CD4-positive, CD25-positive, alpha-beta regulatory T cell (primary cell): ENCODE data around the gene ZCCHC4. TPM values are rescaled to one million over a fixed set of nuclear protein-coding genes. Genes with fewer than 3 reads are reported as not detected.

Experiments
- ATAC-seq, 2 donors: fragments of 150-1000 bp; cut with Tn5 transposase; one replicate each; pipeline ENCODE4 v1.10.0; 2021; ENCODE audit warnings: low read depth in 2 of 2, moderate number of reproducible peaks in 2 of 2, moderate library complexity in 1 of 2
- DNase-seq, 3 donors: peaks; one replicate each; pipeline versions ENCODE4 v3.0.0 to v3.0.0-alpha.2; 2012 to 2022; ENCODE audit warnings: mixed read lengths in 1 of 3
- H3K27ac ChIP-seq: one replicate; pipeline ENCODE4 v1.7.0; 2013; ENCODE audit warnings: mild to moderate bottlenecking, low read length; ENCODE audit not compliant: insufficient read depth, poor library complexity, severe bottlenecking
- H3K27me3 ChIP-seq: one replicate; pipeline ENCODE4 v1.7.0; 2013; ENCODE audit warnings: low read length; ENCODE audit not compliant: control insufficient read depth, insufficient read depth
- H3K36me3 ChIP-seq: one replicate; pipeline ENCODE4 v1.7.0; 2013; ENCODE audit warnings: mild to moderate bottlenecking, low read length, moderate library complexity; ENCODE audit not compliant: control insufficient read depth, insufficient read depth
- H3K4me1 ChIP-seq: 2 replicates; pipeline ENCODE4 v1.7.0; 2013; ENCODE audit warnings: mild to moderate bottlenecking, low read length; ENCODE audit not compliant: insufficient read depth, control insufficient read depth, poor library complexity, severe bottlenecking
- H3K4me3 ChIP-seq: one replicate; pipeline ENCODE4 v1.7.0; 2013; ENCODE audit warnings: low read depth, mild to moderate bottlenecking, low read length, moderate library complexity
- H3K9me3 ChIP-seq, 2 experiments: 1 replicate in 1 of 2; 2 replicates in 1 of 2; pipeline ENCODE4 v1.7.0; 2013; ENCODE audit warnings: low read length in 2 of 2, mild to moderate bottlenecking in 1 of 2, moderate library complexity in 1 of 2; ENCODE audit not compliant: control insufficient read depth in 2 of 2
- H3K27ac Mint-ChIP-seq, 3 donors: one replicate each; pipeline ENCODE4 v1.8.0; 2020 to 2022; ENCODE audit warnings: mild to moderate bottlenecking in 3 of 3, mixed read lengths in 3 of 3, moderate library complexity in 2 of 3
- H3K27me3 Mint-ChIP-seq: one replicate; pipeline ENCODE4 v1.8.0; 2022; ENCODE audit warnings: mild to moderate bottlenecking, mixed read lengths
- H3K36me3 Mint-ChIP-seq: one replicate; pipeline ENCODE4 v1.8.0; 2020; ENCODE audit warnings: mixed read lengths
- H3K4me1 Mint-ChIP-seq, 4 donors: one replicate each; pipeline ENCODE4 v1.8.0; 2020 to 2022; ENCODE audit warnings: mixed read lengths in 4 of 4, mild to moderate bottlenecking in 1 of 4
- H3K4me3 Mint-ChIP-seq, 4 donors: one replicate each; pipeline ENCODE4 v1.8.0; 2020 to 2022; ENCODE audit warnings: mild to moderate bottlenecking in 4 of 4, mixed read lengths in 4 of 4, moderate library complexity in 3 of 4
- H3K9me3 Mint-ChIP-seq, 7 donors: one replicate each; pipeline ENCODE4 v1.8.0; 2020 to 2022; ENCODE audit warnings: mixed read lengths in 7 of 7, mild to moderate bottlenecking in 3 of 7, moderate library complexity in 2 of 7
- polyA plus RNA-seq, 4 donors: library from polyadenylated mRNA; unstranded; fragments of 300-500 nt; fragmentation: Illumina TruSeq; gene quantifications; one replicate each; pipeline ENCODE4 v1.2.3, GENCODE V29; 2021
- total RNA-seq: library from RNA; stranded (reverse); gene quantifications from one replicate; pipeline ENCODE4 v1.2.3, GENCODE V29; 2022

ZCCHC4 gene
- total and polyA plus RNA-seq, 5 donors from 2014 or later = 9.5 to 16.5 (median 11.4) TPM

GRCh38 chr4:25403699-25404098 is 91.1 kb downstream of the ZCCHC4 start:
- Mint-ChIP-seq H3K27me3 (no peaks in the 10 kb centered on the region), H3K36me3 (peaks cover 66% of the 10 kb centered on the region), H3K4me3 (no peak overlapping the region), H3K4me1 (peaks cover under 1 to 6% (median 5%) of the 10 kb centered on the region in 4 donors), H3K27ac (no peak overlapping the region), H3K9me3 (no peaks in the 10 kb centered on the region)
- Histone ChIP-seq H3K4me3 (no peak overlapping the region), H3K27ac (no peak overlapping the region), H3K9me3 (no peaks in the 10 kb centered on the region), H3K36me3 (peaks cover 89% of the 10 kb centered on the region), H3K27me3 (no peaks in the 10 kb centered on the region), H3K4me1 (no peaks in the 10 kb centered on the region)
- ATAC-seq = no peak
- DNase-seq = no peak

- no peaks in the 10 kb centered on the region for H3K9me3 ChIP-seq
- H3K27me3 ChIP-seq = no peaks in the 10 kb centered on the region
- no peak overlapping the region for H3K27ac Mint-ChIP-seq
- H3K27ac ChIP-seq = no peak overlapping the region
- peaks cover 91% of the 10 kb centered on the region for H3K36me3 ChIP-seq
- H3K4me1 ChIP-seq = no peaks in the 10 kb centered on the region
- no peak overlapping the region for H3K4me3 ChIP-seq
- H3K4me1 Mint-ChIP-seq = peaks cover 0 to 5% (median 2%) of the 10 kb centered on the region in 4 donors
- no peaks in the 10 kb centered on the region for H3K27me3 Mint-ChIP-seq
- DNase-seq = no peak
- no peak for ATAC-seq
- H3K4me3 Mint-ChIP-seq = no peak overlapping the region
- peaks cover 68% of the 10 kb centered on the region for H3K36me3 Mint-ChIP-seq
- H3K9me3 Mint-ChIP-seq = no peaks in the 10 kb centered on the region
Measured at GRCh38 chr4:25405453-25405852, 92.9 kb downstream of the ZCCHC4 start.

GRCh38 chr4:25406081-25406692 is 93.6 kb downstream of the ZCCHC4 start:
- Mint-ChIP-seq H3K27ac (no peak overlapping the region), H3K4me3 (no peak overlapping the region)
- no peak for ATAC-seq

GRCh38 chr4:25410820-25411529 is 98.4 kb downstream of the ZCCHC4 start:
- Mint-ChIP-seq H3K9me3 (no peaks in the 10 kb centered on the region), H3K27me3 (no peaks in the 10 kb centered on the region), H3K27ac (no peak overlapping the region), H3K4me3 (no peak overlapping the region), H3K36me3 (peaks cover 66% of the 10 kb centered on the region), H3K4me1 (peaks cover 0 to 4% (median 0%) of the 10 kb centered on the region in 4 donors)
- Histone ChIP-seq H3K9me3 (no peaks in the 10 kb centered on the region), H3K27me3 (no peaks in the 10 kb centered on the region), H3K27ac (no peak overlapping the region), H3K4me1 (no peaks in the 10 kb centered on the region), H3K36me3 (peaks cover 97% of the 10 kb centered on the region), H3K4me3 (no peak overlapping the region)
- no peak for DNase-seq
- no peak for ATAC-seq

More at GRCh38 chr4:25406081-25406692, 93.6 kb downstream of the ZCCHC4 start:
- no peaks in the 10 kb centered on the region for H3K9me3 Mint-ChIP-seq
- peaks cover 0 to 5% (median 2%) of the 10 kb centered on the region in 4 donors for H3K4me1 Mint-ChIP-seq
- Histone ChIP-seq H3K27me3 (no peaks in the 10 kb centered on the region), H3K9me3 (no peaks in the 10 kb centered on the region), H3K27ac (no peak overlapping the region), H3K4me1 (no peaks in the 10 kb centered on the region), H3K4me3 (no peak overlapping the region), H3K36me3 (peaks cover 91% of the 10 kb centered on the region)
- no peak for DNase-seq
- H3K27me3 Mint-ChIP-seq = no peaks in the 10 kb centered on the region
- peaks cover 67% of the 10 kb centered on the region for H3K36me3 Mint-ChIP-seq

- H3K9me3 Mint-ChIP-seq = no peaks in the 10 kb centered on the region
- Histone ChIP-seq H3K36me3 (peaks cover 97% of the 10 kb centered on the region), H3K4me3 (no peak overlapping the region), H3K4me1 (no peaks in the 10 kb centered on the region), H3K9me3 (no peaks in the 10 kb centered on the region), H3K27me3 (no peaks in the 10 kb centered on the region), H3K27ac (no peak overlapping the region)
- ATAC-seq = no peak
- H3K4me3 Mint-ChIP-seq = no peak overlapping the region
- H3K4me1 Mint-ChIP-seq = peaks cover 0 to 4% (median 0%) of the 10 kb centered on the region in 4 donors
- DNase-seq = no peak
- peak overlapping the region in 1 of 3 donors; percentile 21 for H3K27ac Mint-ChIP-seq
- H3K36me3 Mint-ChIP-seq = peaks cover 61% of the 10 kb centered on the region
- no peaks in the 10 kb centered on the region for H3K27me3 Mint-ChIP-seq
Measured at GRCh38 chr4:25413261-25413660, 100.7 kb downstream of the ZCCHC4 start.

GRCh38 chr4:25417014-25417413 is 104.4 kb downstream of the ZCCHC4 start:
- Mint-ChIP-seq H3K4me3 (no peak overlapping the region), H3K9me3 (no peaks in the 10 kb centered on the region), H3K36me3 (peaks cover 41% of the 10 kb centered on the region), H3K27ac (peak overlapping the region in 1 of 3 donors; percentile 31), H3K27me3 (no peaks in the 10 kb centered on the region), H3K4me1 (peaks cover 0 to 4% (median 1%) of the 10 kb centered on the region in 4 donors)
- Histone ChIP-seq H3K36me3 (peaks cover 70% of the 10 kb centered on the region), H3K27ac (no peak overlapping the region), H3K9me3 (no peaks in the 10 kb centered on the region), H3K4me1 (no peaks in the 10 kb centered on the region), H3K27me3 (no peaks in the 10 kb centered on the region), H3K4me3 (no peak overlapping the region)
- DNase-seq = no peak
- no peak for ATAC-seq
